Smooth muscle cell (in vitro differentiated cells): ENCODE results near the gene DLG2. TPM values are rescaled to one million over a fixed set of nuclear protein-coding genes. Genes with fewer than 3 reads are reported as not detected.

Experiments used
- DNase-seq: peaks from one replicate; lab custom pipeline; 2025; ENCODE audit not compliant: unreplicated experiment; lab: John Stamatoyannopoulos, UW
- H2AFZ ChIP-seq: fragments of 200-600 bp; sonication (generic); 2 replicates; pipeline ENCODE4 v1.6.0; 2016; ENCODE audit warnings: antibody characterized with exemption, low read depth, mild to moderate bottlenecking
- H3F3A ChIP-seq: fragments of 200-600 bp; sonication (generic); 2 replicates; pipeline ENCODE4 v1.6.0; 2017; ENCODE audit warnings: antibody characterized with exemption, low read depth
- H3K27ac ChIP-seq: fragments of 200-600 bp; sonication (generic); 2 replicates; pipeline ENCODE4 v1.5.1; 2016; ENCODE audit warnings: low read depth, mild to moderate bottlenecking
- H3K27me3 ChIP-seq: fragments of 200-600 bp; sonication (generic); 2 replicates; pipeline ENCODE4 v1.6.1; 2016; ENCODE audit warnings: low read depth, mild to moderate bottlenecking
- H3K36me3 ChIP-seq: fragments of 200-600 bp; sonication (generic); 2 replicates; pipeline ENCODE4 v1.5.1; 2016; ENCODE audit warnings: low read depth
- H3K4me1 ChIP-seq: fragments of 200-600 bp; sonication (generic); 2 replicates; pipeline ENCODE4 v1.5.1; 2016; ENCODE audit warnings: low read depth
- H3K4me2 ChIP-seq: fragments of 200-600 bp; sonication (generic); 2 replicates; pipeline ENCODE4 v1.6.0; 2016; ENCODE audit warnings: mild to moderate bottlenecking
- H3K4me3 ChIP-seq: fragments of 200-600 bp; sonication (generic); 2 replicates; pipeline ENCODE4 v1.5.1; 2016; ENCODE audit warnings: mild to moderate bottlenecking
- H3K79me2 ChIP-seq: fragments of 200-600 bp; sonication (generic); 2 replicates; pipeline ENCODE4 v1.6.0; 2016; ENCODE audit warnings: low read depth, mild to moderate bottlenecking
- H3K9ac ChIP-seq: fragments of 200-600 bp; sonication (generic); 2 replicates; pipeline ENCODE4 v1.6.0; 2016; ENCODE audit warnings: low read depth
- H3K9me3 ChIP-seq: fragments of 200-600 bp; sonication (generic); replicated peaks from 2 replicates; pipeline ENCODE4 v1.5.1; 2016; ENCODE audit warnings: low read depth
- H4K20me1 ChIP-seq: fragments of 200-600 bp; sonication (generic); 2 replicates; pipeline ENCODE4 v1.6.0; 2016; ENCODE audit warnings: low read depth
- CTCF ChIP-seq: fragments of 200-600 bp; sonication (generic); IDR thresholded peaks from 2 replicates; pipeline ENCODE4 v1.5.1; 2017; ENCODE audit warnings: borderline replicate concordance, mild to moderate bottlenecking, antibody characterized with exemption; ENCODE audit not compliant: insufficient read depth, poor library complexity, severe bottlenecking
- WGBS: methylation state at CpG from one replicate; pipeline ENCODE4 v1.1.7; 2016; ENCODE audit warnings: low lambda C conversion rate; 5-methylcytosine and 5-hydroxymethylcytosine counted together
- polyA plus RNA-seq: library from polyadenylated mRNA; unstranded; fragments of >200 nt; fragmentation: Nextera tagmentation; extraction: Ambion mirVana; gene quantifications from 2 replicates; pipeline ENCODE4 v1.2.1, GENCODE V29; 2016
- total RNA-seq: library from RNA; depleted of rRNA; stranded (reverse); fragments of >200 nt; gene quantifications from 2 replicates; pipeline ENCODE4 v1.2.3, GENCODE V29; 2014

DLG2 gene
- total and polyA plus RNA-seq, 2 experiments from 2014 or later, result 0.74 to 1.1 TPM

GRCh38 chr11:84247129-84247528, 1380.0 kb downstream of the DLG2 start:
- H3K9ac ChIP-seq, result no peak overlapping the region
- H3K36me3 ChIP-seq, result no peaks in the 10 kb centered on the region
- DNase-seq, result no peak
- no peak overlapping the region for H3K27ac ChIP-seq
- H3K9me3 ChIP-seq, result no peaks in the 10 kb centered on the region
- H3K27me3 ChIP-seq, result no peaks in the 10 kb centered on the region
- no peaks in the 10 kb centered on the region for H3K79me2 ChIP-seq
- no peak for TF ChIP-seq CTCF
- no peak overlapping the region for H3K4me2 ChIP-seq
- no peaks in the 10 kb centered on the region for H3F3A ChIP-seq
- no peaks in the 10 kb centered on the region for H3K4me1 ChIP-seq
- no peaks in the 10 kb centered on the region for H4K20me1 ChIP-seq
- 100% methylated on average over 1 of the region's 1 CpG for WGBS
- H2AFZ ChIP-seq, result no peak overlapping the region
- no peak overlapping the region for H3K4me3 ChIP-seq

- TF ChIP-seq CTCF, result no peak
- no peaks in the 10 kb centered on the region for H3K79me2 ChIP-seq
Observed at GRCh38 chr11:84243629-84244263, 1383.4 kb downstream of the DLG2 start.

GRCh38 chr11:84241343-84242131, 1385.6 kb downstream of the DLG2 start:
- DNase-seq, result no peak
- Histone ChIP-seq H3K36me3 (no peaks in the 10 kb centered on the region), H3K27me3 (no peaks in the 10 kb centered on the region), H2AFZ (no peak overlapping the region), H3K4me3 (no peak overlapping the region), H3F3A (no peaks in the 10 kb centered on the region), H3K4me1 (no peaks in the 10 kb centered on the region), H3K79me2 (no peaks in the 10 kb centered on the region), H3K4me2 (no peak overlapping the region), H3K9ac (no peak overlapping the region), H3K9me3 (no peaks in the 10 kb centered on the region), H4K20me1 (no peaks in the 10 kb centered on the region), H3K27ac (no peak overlapping the region)
- 77% methylated on average over 5 of the region's 5 CpGs for WGBS
- no peak for TF ChIP-seq CTCF

More at GRCh38 chr11:84243629-84244263, 1383.4 kb downstream of the DLG2 start:
- H3K4me1 ChIP-seq, result no peaks in the 10 kb centered on the region
- WGBS, result 95% methylated on average over 3 of the region's 3 CpGs
- H3K36me3 ChIP-seq, result no peaks in the 10 kb centered on the region
- no peaks in the 10 kb centered on the region for H3K9me3 ChIP-seq
- no peak overlapping the region for H3K4me3 ChIP-seq
- H3F3A ChIP-seq, result no peaks in the 10 kb centered on the region
- no peak overlapping the region for H2AFZ ChIP-seq
- no peak for DNase-seq
- no peaks in the 10 kb centered on the region for H3K27me3 ChIP-seq
- H3K4me2 ChIP-seq, result no peak overlapping the region
- H3K9ac ChIP-seq, result no peak overlapping the region
- H4K20me1 ChIP-seq, result no peaks in the 10 kb centered on the region
- H3K27ac ChIP-seq, result no peak overlapping the region
